OCI-M2 (cell line): ENCODE results near the gene E2F7.

Experiments used
- DNase-seq: peaks from one replicate; lab custom pipeline; 2025; ENCODE audit not compliant: unreplicated experiment; lab: John Stamatoyannopoulos, UW

The E2F7 gene

DNA sequence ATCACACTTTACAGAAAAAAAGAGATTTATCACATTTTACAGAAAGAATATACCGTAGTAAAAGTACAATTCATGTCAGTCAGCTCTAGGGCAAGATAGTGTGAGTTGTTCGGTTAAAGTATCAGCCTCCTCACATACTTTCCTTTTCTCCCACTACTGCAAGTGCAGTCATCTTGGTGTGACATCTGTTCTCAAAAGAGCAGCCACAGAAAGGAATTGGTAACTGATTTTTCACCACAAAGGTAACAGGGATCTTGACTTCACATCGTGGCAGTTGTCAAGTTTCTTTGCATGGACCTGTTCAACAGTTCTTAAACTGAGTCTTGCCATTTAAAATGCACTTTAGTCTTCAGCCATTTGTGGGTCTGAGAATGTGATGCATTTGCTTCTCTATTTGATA lies 5.0 kb upstream of the E2F7 start:
- no peak for DNase-seq

DNA sequence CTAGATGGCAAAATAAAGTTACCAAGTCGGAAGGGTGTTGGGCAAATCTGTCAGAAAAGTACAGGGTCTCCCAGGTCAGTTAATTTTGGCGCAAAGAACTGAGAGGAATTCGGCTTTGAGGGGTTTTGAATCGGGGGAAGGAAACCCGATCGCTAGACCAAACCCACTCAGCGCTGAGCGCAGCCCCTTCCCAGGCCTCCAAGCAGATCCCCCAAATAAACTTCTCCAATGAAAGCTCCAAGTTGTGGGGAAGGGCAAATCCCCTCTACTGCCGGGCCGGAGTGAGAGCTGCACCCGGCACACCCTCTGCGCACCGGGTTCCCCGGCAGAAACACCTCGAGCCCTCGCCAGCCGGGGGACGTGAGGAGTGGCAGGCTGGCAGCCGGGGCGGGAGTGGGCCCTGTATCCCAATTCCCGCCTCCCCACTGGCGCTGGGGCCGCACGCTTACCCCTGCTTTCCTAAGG lies 441 bp downstream of the E2F7 start:
- no peak for DNase-seq

DNA sequence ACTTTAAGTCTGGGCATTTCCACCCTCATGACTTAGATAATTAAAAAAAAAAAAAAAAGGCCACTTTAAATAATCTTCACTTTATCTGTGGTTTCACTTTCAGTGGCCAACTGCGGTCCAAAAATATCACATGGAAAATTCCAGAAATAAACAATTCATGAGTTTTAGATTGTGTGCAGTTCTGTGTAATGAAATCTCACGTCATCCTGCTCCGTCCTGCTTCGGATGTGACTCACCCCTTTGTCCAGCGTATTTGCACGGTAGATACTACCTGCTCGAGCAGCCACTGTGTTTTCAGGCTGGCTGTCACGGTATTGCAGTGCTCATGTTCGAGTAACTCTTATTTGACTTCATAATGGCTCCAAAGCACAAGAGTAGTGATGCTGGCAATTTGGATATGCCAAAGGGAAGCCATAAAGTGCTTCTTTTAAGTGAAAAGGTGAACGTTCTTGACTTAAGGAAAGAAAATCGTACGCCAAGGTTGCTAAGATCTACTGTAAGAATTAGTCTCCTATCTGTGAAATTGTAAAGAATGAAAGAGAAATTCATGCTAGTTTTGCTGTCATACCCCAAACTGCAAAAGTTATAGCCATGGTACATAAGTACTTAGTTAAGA lies 2.4 kb downstream of the E2F7 start:
- DNase-seq = no peak

DNA sequence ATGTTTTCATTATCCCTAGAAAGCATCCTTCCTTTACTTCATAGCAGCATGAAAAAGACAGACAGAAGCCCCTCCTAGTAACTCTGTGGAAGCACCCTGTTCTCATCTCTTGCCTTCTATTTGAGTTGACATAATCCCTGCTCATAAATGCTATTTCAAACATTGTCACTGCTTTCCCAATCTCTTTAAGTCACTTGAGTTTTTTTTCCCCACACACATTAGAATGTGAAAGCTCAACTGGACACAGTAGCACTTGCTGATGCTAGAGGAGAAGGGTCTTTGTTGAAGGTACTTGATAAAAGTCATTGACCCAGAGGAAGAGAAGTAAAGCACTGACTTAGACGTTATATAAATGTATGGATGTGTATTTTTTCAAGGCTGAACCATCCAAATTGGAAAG lies 3.0 kb downstream of the E2F7 start:
- no peak for DNase-seq

DNA sequence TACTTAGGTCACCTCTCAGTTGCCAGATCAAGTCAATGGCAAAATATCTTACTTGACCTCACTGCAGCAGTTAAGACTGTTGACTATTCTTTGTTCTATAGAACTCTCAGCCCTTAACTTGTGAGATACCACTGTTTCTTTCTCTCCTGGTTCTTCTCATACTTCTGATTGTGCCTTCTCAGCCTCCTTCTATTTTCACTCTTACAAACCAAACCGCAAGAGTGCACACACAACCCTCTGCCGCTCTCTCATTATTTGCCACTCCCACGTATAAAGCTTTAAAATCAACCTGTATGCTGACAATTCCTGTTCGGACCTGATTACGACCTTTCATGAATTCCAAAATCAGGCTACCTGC lies 4.5 kb downstream of the E2F7 start:
- DNase-seq = no peak

DNA sequence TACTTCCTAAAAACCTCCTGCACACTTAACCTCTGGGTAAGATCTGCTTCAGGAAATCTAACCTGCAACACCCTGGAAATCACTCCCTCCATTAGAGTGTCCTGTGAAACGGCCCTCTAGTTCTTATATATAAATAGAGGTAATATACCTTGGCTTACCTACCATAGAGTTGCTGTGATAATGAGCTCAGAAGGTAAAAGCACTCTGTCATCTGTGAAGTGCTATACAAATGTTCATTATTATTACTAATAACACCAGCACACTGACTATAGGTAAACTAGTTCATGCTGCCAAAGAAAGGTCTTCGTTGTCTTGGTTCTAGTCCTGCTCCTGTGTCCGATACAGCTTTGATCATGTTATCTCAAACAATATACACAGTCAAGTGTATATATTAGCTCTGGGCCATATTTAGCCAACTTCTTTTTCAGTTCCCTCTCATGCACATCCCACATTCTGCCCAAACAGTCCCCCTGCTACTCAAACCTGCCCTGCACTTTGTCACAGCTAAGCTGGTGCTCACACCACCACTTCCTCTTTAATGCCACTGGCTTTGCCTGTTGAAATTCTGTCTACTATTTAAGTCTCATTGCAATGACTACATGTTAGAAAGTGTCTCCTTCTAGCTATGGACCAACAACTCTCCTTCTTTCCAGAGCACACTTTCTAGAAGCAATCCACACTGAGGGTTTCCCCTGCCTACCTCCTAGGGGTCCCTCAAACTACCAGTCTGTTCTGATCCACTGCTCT lies 5.1 kb downstream of the E2F7 start:
- no peak for DNase-seq

DNA sequence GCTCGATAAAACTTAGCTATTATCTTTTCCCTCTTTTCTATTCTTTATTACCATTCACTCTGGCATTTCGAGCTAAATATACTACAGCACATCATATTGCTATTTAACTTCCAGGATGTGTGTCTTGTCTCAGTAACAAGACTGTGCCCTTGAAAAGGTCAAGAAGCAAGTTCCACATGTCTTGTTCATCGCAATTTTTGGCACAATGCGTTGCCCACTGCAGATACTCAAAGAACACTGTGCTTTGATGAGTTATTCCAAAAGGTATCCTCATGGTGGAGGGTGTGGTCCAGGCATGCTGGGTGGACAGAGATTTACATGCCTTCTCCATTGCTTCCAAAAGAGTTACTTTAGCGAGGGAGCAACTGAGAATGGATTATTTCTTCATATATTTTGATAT lies 6.6 kb downstream of the E2F7 start:
- no peak for DNase-seq

DNA sequence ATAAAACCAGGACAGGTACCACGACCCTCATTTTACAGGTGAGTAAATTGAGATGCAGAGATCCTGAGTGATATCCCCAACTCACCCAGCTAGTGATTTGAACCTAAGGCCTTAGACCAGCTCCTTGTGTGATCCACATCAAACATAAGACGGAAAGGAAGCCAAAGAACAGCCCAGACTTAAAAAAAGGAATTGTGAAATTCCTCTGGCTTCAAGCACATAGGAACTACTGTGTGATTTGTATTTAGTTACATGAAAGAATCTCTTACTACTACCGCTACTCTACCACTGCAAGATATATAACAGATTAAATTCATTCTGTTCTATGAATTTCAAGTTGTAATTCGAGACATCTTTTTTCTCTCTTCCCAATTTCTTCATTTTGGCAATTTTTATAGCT lies 10.5 kb downstream of the E2F7 start:
- no peak for DNase-seq

DNA sequence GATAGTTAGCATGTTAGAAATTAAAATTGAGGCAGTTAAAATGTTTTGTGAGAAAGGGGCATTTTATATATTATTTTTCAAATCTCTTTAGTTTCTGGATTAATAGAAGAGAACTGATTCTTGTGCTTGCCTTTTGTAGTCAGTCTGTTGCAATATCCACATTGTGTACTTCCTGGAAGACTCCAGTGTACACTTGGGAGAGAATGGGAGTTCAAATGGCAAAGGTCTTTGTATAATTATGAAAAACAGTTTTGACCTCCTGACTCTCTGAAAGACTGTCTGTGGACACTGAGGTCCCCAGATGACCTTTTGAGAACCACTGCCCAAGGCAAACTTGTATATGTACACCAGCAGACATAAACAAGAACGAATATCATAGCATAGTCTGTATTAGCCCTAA lies 12.1 kb downstream of the E2F7 start:
- no peak for DNase-seq

DNA sequence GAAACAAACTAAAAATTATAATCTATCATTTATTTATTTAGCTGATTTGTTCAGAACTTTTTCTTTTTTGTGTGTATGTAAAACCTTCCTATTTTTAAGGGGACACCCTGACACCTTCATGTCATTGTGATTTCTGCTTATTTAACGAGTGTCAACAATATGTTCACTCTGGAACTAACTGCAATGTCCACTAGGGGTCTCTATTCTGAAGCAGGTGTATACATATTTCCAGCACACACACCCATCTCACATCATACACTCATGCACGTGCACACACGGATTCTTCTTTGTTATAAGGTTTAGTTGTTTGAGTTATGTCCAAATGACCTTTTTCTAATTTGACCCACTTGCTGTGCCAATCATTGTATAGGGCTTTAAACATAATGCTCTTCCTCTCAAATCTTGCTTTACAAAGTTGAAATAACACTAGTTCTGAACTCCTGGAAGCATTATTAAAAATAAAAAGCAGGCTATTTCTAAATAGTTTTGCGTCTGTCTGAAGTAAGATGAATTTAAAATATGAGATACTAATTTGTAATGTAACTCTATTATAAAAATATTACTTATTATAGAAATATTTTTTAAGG lies 15.5 kb downstream of the E2F7 start:
- DNase-seq = no peak

DNA sequence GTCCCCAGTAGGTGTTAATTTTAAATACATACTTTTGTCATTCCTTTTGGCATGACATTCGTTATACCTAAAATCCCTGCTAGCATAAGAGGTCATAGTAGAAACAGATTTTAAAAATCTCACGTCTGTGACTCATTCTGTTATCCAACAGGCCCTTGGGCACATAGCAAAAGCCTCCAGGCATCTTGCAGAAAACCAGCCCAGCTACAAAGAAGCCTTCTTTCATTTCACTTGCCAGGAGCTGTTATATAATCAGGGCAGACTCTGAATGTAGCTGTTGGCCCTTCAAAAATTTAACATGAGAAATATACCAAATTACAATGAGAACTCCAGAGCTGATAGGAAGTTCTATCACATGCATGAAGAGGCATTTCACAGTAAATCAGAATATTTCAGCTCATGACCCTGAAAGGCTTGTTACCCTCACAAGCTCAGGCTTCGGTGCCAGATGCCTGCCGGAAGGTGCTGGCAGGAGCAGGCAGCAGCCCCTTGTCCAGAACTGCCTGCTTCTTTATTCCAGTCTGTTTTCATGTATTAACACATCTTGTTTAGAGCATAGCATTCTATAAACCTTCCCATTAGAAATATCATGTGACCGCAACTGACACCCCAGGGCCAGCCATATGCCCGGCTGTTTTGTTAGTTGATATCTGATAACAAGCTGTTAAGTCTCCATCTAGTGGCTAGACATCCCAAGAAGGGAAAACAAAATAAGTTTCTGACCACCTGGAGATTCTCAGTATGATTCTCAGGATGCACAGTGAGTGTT lies 17.8 kb downstream of the E2F7 start:
- no peak for DNase-seq

DNA sequence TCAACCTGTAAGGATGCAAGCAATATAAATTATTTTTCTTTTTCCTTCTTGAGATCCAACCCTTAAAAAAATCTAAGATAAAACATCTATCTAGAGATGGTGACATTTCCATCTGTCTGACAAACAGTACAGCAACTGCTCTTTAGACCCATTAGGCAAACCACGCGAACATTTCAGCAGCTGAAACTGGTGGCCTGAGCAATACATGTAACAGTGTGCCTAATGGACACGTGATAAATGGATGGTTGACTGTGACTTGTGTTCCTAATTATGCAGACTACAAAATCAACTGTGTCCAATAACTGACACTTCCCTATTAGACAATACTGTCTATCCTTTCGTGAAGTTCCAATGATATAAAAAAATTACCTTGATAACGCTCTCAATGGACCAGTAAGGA lies 18.9 kb downstream of the E2F7 start:
- no peak for DNase-seq

DNA sequence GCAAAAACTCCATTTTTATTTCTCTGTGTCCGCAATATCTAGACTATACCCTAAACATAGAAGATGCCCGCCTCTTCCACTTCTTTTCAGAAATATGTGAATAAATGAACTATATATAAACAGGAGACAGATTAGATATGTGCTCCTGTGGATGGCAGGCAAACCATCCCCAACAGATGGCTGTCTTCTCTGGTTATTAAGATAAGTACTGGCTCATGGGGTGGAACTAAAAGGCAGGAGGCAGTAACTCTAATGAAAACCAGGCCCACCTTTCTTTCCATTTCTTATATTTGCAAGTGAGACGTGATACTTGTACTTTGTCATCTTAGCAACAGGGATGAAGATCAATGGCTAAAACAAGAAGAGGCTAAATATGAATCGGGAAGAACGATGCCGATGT lies 20.2 kb downstream of the E2F7 start:
- no peak for DNase-seq

DNA sequence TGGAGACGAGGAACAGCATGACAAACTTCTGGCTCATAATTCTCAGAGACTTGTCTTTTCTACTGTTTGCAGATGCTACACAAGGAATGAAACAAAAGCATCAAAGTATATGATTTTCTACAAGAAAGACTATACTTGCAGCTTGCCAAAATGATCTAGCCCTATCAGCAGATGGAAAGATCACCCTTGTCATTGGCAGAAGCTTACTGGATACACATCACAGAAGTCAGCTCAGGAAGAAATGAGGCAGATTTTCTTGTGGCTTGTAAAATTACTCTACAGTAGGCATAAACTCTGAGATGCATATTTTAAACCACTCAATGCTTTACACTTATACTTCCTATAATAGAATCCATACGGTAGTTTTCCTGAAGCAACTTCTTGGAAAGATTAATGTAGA lies 20.6 kb downstream of the E2F7 start:
- DNase-seq = no peak

DNA sequence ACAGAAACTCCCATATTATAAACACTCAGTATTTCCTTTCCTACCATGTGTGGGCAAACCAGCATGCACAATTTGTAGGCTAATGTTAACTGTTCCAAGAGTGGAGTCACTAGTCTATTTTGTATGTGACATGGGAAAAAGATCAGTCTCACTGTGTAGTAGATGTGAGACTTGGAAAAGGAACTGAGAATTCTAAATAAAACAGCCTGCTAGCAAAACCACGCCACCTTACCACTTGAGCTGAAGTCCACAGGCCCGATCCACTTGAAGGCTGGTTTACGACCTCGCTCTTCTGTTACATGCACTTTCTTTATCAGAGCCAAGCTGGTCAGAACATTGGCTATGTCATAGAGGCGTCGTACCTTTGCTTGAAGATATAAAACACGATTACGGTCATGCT lies 22.5 kb downstream of the E2F7 start:
- no peak for DNase-seq

DNA sequence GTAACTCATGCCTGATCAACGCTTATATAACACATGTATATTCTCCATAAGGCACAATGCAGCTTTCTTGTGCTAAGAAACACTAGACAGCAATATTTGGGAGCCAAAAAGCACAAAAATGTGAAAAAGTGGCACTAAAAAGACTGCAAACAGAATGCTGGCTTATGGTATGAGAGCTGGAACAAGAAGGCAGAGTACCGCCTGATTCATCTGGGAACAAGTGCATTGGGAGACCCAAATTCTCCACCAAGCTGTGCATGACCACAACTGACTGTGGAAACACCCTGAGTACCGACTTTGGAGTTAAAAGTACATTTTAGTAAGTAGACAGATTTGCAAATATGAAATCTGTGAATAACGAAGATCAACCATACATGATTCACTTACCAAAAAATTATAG lies 25.1 kb downstream of the E2F7 start:
- DNase-seq = no peak

DNA sequence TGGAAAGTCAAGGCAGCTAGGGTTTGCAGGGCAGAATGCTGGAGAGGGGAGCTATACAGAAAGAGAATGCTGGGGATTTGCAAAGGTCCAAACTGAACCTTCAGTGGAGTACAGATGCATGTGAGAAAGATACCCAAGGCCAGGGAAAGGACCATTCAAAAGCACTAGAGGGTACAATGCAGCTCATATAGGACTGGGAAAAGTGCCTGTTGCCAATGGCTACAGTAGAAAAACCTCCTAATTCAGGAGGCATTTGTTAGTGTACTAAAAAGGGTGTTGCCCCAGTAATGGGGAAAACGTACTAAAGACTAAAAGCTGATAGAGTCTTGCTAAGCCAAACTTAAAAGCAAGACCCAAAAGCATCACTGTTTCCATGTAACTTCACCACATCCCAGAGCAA lies 30.1 kb downstream of the E2F7 start:
- DNase-seq = no peak

DNA sequence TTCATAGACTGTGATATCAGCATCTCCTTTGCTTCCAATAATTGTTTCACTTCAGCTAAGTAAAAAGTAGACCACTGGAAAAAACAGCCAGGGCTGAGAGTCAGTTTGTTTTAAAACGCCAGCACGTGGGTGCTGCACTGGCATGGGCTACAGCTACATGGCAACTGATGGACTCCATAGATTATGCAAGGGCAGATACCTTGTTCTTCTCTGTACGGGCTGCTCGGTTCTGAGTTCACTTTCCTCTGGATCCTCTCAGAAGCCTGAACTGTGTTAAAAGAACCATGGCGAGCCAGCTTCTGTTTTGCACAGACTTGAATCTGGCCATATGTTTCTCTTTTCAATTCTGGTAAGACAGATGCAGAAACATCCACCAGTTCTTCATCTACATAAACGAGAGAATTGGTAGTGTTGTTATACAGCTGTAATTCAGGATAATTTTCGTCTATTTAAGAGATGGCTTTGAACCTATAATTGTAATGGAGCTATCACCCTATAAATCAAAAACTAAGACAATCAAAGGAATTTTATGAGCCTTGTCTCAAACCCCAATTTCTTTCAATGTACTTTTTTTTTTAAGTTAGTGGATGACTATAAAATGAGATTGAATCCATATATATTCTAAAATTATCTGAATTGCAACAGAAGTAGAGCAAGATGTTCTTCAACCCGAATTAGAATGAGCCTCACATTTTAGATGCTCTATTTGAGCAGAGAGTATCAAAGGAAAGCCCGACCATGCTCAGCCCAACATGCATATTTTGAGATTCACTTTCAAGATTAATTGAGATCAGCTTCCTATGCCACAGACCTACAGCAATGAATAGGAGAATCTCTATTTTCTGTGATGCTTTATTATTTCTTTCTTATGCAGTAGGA lies 31.5 kb downstream of the E2F7 start:
- DNase-seq = no peak

DNA sequence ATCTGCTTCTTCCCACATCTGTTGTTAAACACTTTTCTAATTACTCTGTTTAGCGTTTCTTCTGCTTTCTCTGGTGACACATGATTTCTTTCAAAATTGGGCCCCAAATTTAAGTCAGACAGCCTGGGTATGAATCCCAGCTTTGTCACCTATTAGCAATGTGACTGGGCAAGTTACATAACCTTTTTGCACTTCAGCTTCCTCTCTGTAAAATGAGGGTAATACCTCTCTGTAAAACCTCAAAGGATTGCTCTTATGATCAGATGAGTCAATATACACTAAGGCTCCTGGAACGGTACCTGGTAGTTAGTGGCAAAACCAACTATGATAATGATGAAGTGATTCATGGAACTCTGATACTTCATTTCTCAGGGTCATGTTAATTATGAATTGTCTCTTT lies 33.0 kb downstream of the E2F7 start:
- no peak for DNase-seq

DNA sequence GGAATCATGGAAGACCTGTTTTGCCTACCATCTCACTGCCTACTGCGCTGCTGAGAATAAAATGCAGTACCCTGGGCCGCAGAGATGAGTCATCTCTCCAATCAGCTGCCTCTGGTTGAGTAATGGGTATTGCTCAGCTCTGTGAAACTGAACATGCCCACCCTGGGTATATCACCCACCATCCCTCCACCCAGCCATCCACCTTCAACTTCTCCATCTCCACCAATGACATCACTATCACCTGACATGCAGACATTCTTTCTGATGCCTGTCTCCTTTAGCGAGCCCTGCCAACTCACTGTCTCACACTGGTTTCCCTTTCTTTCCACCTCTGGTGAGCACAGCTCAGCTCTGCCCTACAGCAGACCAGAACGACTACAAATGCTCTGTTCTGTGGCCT lies 33.6 kb downstream of the E2F7 start:
- no peak for DNase-seq

DNA sequence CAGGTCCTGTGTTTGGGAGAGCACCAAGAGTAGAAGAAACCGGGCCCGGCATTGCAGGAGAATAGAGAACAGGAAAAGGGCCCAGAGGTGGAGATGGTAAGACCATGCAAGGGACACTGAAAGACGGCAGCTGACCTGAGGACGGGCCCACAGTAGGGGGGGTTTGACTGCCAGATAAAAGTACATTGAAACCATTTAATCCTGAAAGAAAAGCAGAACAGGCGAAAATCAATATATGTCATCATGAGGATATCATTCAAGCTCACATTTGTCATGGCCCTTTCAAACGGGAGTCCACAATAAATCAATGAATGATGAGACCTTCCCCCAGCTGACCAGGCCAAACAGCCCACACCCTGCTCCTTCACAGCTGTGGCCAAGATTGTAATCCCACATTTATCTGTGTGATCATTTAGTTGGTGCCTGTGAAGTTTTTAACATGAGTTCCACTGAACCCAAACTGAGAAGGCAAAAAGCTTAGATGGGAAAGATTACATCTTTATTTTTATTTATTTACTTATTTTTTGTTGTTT lies 39.5 kb downstream of the E2F7 start:
- DNase-seq = no peak
